Measurements from ENCODE around the gene TCF3.

TCF3 gene

GRCh38 chr19:1632462-1633268 lies 19.8 kb downstream of the TCF3 start:
- H3K18ac ChIP-seq (ENCODE audit: low read length), result no peak overlapping the region
- no peak overlapping the region for H2BK5ac ChIP-seq (ENCODE audit: low read length)
- no peak overlapping the region for H2AK5ac ChIP-seq (ENCODE audit: low read length)
- no peak overlapping the region for H3K9ac ChIP-seq (ENCODE audit: low read length)
- H3K4me1 ChIP-seq (ENCODE audit: control insufficient read depth, low read depth, low read length), result no peaks in the 10 kb centered on the region
- H3K4me2 ChIP-seq (ENCODE audit: low read length), result no peak overlapping the region
- no peak for DNase-seq
- no peaks in the 10 kb centered on the region for H3K27me3 ChIP-seq (ENCODE audit: insufficient read depth, low read length, poor library complexity)
- no peak overlapping the region for H2BK15ac ChIP-seq (replicated peaks; ENCODE audit: low read depth)
- WGBS (ENCODE audit: extremely low coverage, insufficient coverage, low lambda C conversion rate), result no CpG with 5 or more reads among the region's 26 CpGs
- no peak overlapping the region for H2BK120ac ChIP-seq (ENCODE audit: low read depth, low read length)
- H4K8ac ChIP-seq (ENCODE audit: low read depth, low read length), result no peak overlapping the region
- no peak overlapping the region for H4K5ac ChIP-seq (ENCODE audit: low read length)
- H3K79me1 ChIP-seq (ENCODE audit: low read length), result peaks cover 14% of the 10 kb centered on the region
- H3K27ac ChIP-seq (ENCODE audit: low read depth, low read length), result no peak overlapping the region
- H3K36me3 ChIP-seq (ENCODE audit: control insufficient read depth, insufficient read depth, low read length), result peaks cover 11% of the 10 kb centered on the region
- peaks cover 14% of the 10 kb centered on the region for H3K79me2 ChIP-seq (ENCODE audit: control insufficient read depth, insufficient read depth, low read length)
- H3K4me3 ChIP-seq (ENCODE audit: low read length), result no peak overlapping the region
- no peak overlapping the region for H3K56ac ChIP-seq (ENCODE audit: low read length)
- H3K23ac ChIP-seq (ENCODE audit: low read length), result no peak overlapping the region
- H3K4ac ChIP-seq (ENCODE audit: low read depth, low read length), result no peak overlapping the region

- no peak overlapping the region for H3K23ac ChIP-seq (ENCODE audit: low read length)
- H3K27me3 ChIP-seq (ENCODE audit: insufficient read depth, low read length, poor library complexity), result no peaks in the 10 kb centered on the region
- H2AK5ac ChIP-seq (ENCODE audit: low read length), result no peak overlapping the region
- H3K56ac ChIP-seq (ENCODE audit: low read length), result no peak overlapping the region
- H3K18ac ChIP-seq (ENCODE audit: low read length), result no peak overlapping the region
- no peak for DNase-seq
- no peak overlapping the region for H2BK5ac ChIP-seq (ENCODE audit: low read length)
- no peak overlapping the region for H3K27ac ChIP-seq (ENCODE audit: low read depth, low read length)
- peaks cover 11% of the 10 kb centered on the region for H3K79me1 ChIP-seq (ENCODE audit: low read length)
- no peak overlapping the region for H3K4me3 ChIP-seq (ENCODE audit: low read length)
- H3K4me2 ChIP-seq (ENCODE audit: low read length), result no peak overlapping the region
- no peaks in the 10 kb centered on the region for H3K4me1 ChIP-seq (ENCODE audit: control insufficient read depth, low read depth, low read length)
- H3K79me2 ChIP-seq (ENCODE audit: control insufficient read depth, insufficient read depth, low read length), result peaks cover 9% of the 10 kb centered on the region
- no peak overlapping the region for H4K5ac ChIP-seq (ENCODE audit: low read length)
- H2BK15ac ChIP-seq (replicated peaks; ENCODE audit: low read depth), result no peak overlapping the region
- H3K9ac ChIP-seq (ENCODE audit: low read length), result no peak overlapping the region
- no peak overlapping the region for H3K4ac ChIP-seq (ENCODE audit: low read depth, low read length)
- H2BK120ac ChIP-seq (ENCODE audit: low read depth, low read length), result no peak overlapping the region
- no peak overlapping the region for H4K8ac ChIP-seq (ENCODE audit: low read depth, low read length)
- peaks cover 9% of the 10 kb centered on the region for H3K36me3 ChIP-seq (ENCODE audit: control insufficient read depth, insufficient read depth, low read length)
- no CpG with 5 or more reads among the region's 31 CpGs for whole genome bisulfite sequencing (ENCODE audit: extremely low coverage, insufficient coverage, low lambda C conversion rate)
Observed at GRCh38 chr19:1631557-1632100, 20.8 kb downstream of the TCF3 start.

- Histone ChIP-seq H4K8ac (ENCODE audit: low read depth, low read length) (no peak overlapping the region), H3K36me3 (ENCODE audit: control insufficient read depth, insufficient read depth, low read length) (peaks cover 6% of the 10 kb centered on the region), H3K79me2 (ENCODE audit: control insufficient read depth, insufficient read depth, low read length) (peaks cover 6% of the 10 kb centered on the region), H3K79me1 (ENCODE audit: low read length) (peaks cover 11% of the 10 kb centered on the region), H2BK5ac (ENCODE audit: low read length) (no peak overlapping the region), H3K27me3 (ENCODE audit: insufficient read depth, low read length, poor library complexity) (no peaks in the 10 kb centered on the region), H3K56ac (ENCODE audit: low read length) (no peak overlapping the region), H3K9ac (ENCODE audit: low read length) (no peak overlapping the region), H2AK5ac (ENCODE audit: low read length) (no peak overlapping the region), H3K23ac (ENCODE audit: low read length) (no peak overlapping the region), H3K4ac (ENCODE audit: low read depth, low read length) (no peak overlapping the region), H3K27ac (ENCODE audit: low read depth, low read length) (no peak overlapping the region), H3K4me3 (ENCODE audit: low read length) (no peak overlapping the region), H3K4me1 (ENCODE audit: control insufficient read depth, low read depth, low read length) (no peaks in the 10 kb centered on the region), H3K4me2 (ENCODE audit: low read length) (no peak overlapping the region), H4K5ac (ENCODE audit: low read length) (no peak overlapping the region), H2BK120ac (ENCODE audit: low read depth, low read length) (no peak overlapping the region), H2BK15ac (replicated peaks; ENCODE audit: low read depth) (no peak overlapping the region), H3K18ac (ENCODE audit: low read length) (no peak overlapping the region)
- no CpG with 5 or more reads among the region's 17 CpGs for WGBS (ENCODE audit: extremely low coverage, insufficient coverage, low lambda C conversion rate)
- DNase-seq, result no peak
Observed at GRCh38 chr19:1630811-1631210, 21.6 kb downstream of the TCF3 start.

- no peak overlapping the region for H3K23ac ChIP-seq (ENCODE audit: low read length)
- no CpG with 5 or more reads among the region's 20 CpGs for WGBS (ENCODE audit: extremely low coverage, insufficient coverage, low lambda C conversion rate)
- peaks cover 6% of the 10 kb centered on the region for H3K36me3 ChIP-seq (ENCODE audit: control insufficient read depth, insufficient read depth, low read length)
Observed at GRCh38 chr19:1630012-1630411, 22.4 kb downstream of the TCF3 start.

GRCh38 chr19:1629256-1629808 lies 23.1 kb downstream of the TCF3 start:
- Histone ChIP-seq H3K56ac (ENCODE audit: low read length) (no peak overlapping the region), H3K4ac (ENCODE audit: low read depth, low read length) (no peak overlapping the region), H3K27me3 (ENCODE audit: insufficient read depth, low read length, poor library complexity) (no peaks in the 10 kb centered on the region), H3K23ac (ENCODE audit: low read length) (no peak overlapping the region), H3K4me2 (ENCODE audit: low read length) (no peak overlapping the region), H3K9ac (ENCODE audit: low read length) (no peak overlapping the region), H3K36me3 (ENCODE audit: control insufficient read depth, insufficient read depth, low read length) (peaks cover 4% of the 10 kb centered on the region), H2AK5ac (ENCODE audit: low read length) (no peak overlapping the region), H2BK5ac (ENCODE audit: low read length) (no peak overlapping the region), H3K4me1 (ENCODE audit: control insufficient read depth, low read depth, low read length) (no peaks in the 10 kb centered on the region), H4K8ac (ENCODE audit: low read depth, low read length) (no peak overlapping the region), H4K5ac (ENCODE audit: low read length) (no peak overlapping the region), H3K27ac (ENCODE audit: low read depth, low read length) (no peak overlapping the region), H3K79me2 (ENCODE audit: control insufficient read depth, insufficient read depth, low read length) (peaks cover under 1% of the 10 kb centered on the region), H2BK120ac (ENCODE audit: low read depth, low read length) (no peak overlapping the region), H3K18ac (ENCODE audit: low read length) (no peak overlapping the region), H2BK15ac (replicated peaks; ENCODE audit: low read depth) (no peak overlapping the region), H3K79me1 (ENCODE audit: low read length) (peaks cover 5% of the 10 kb centered on the region), H3K4me3 (ENCODE audit: low read length) (no peak overlapping the region)
- WGBS (ENCODE audit: extremely low coverage, insufficient coverage, low lambda C conversion rate), result no CpG with 5 or more reads among the region's 24 CpGs
- DNase-seq, result no peak

More at GRCh38 chr19:1630012-1630411, 22.4 kb downstream of the TCF3 start:
- no peak overlapping the region for H3K4me3 ChIP-seq (ENCODE audit: low read length)
- peaks cover 8% of the 10 kb centered on the region for H3K79me1 ChIP-seq (ENCODE audit: low read length)
- H3K79me2 ChIP-seq (ENCODE audit: control insufficient read depth, insufficient read depth, low read length), result peaks cover 5% of the 10 kb centered on the region
- H2AK5ac ChIP-seq (ENCODE audit: low read length), result no peak overlapping the region
- no peak overlapping the region for H4K8ac ChIP-seq (ENCODE audit: low read depth, low read length)
- H3K4me2 ChIP-seq (ENCODE audit: low read length), result no peak overlapping the region
- H3K18ac ChIP-seq (ENCODE audit: low read length), result no peak overlapping the region
- H3K56ac ChIP-seq (ENCODE audit: low read length), result no peak overlapping the region
- no peaks in the 10 kb centered on the region for H3K4me1 ChIP-seq (ENCODE audit: control insufficient read depth, low read depth, low read length)
- no peak overlapping the region for H3K4ac ChIP-seq (ENCODE audit: low read depth, low read length)
- no peak for DNase-seq
- no peaks in the 10 kb centered on the region for H3K27me3 ChIP-seq (ENCODE audit: insufficient read depth, low read length, poor library complexity)
- H2BK15ac ChIP-seq (replicated peaks; ENCODE audit: low read depth), result no peak overlapping the region
- H3K27ac ChIP-seq (ENCODE audit: low read depth, low read length), result no peak overlapping the region
- no peak overlapping the region for H2BK120ac ChIP-seq (ENCODE audit: low read depth, low read length)
- no peak overlapping the region for H2BK5ac ChIP-seq (ENCODE audit: low read length)
- H3K9ac ChIP-seq (ENCODE audit: low read length), result no peak overlapping the region
- no peak overlapping the region for H4K5ac ChIP-seq (ENCODE audit: low read length)
